Gastrocnemius medialis (tissue), 4 donors: Measurements from ENCODE around the gene SLC15A3.
"Not testable (repeated sequence)": the region's sequence is repeated elsewhere in the genome, so short reads cannot be mapped to it uniquely, and the experiment has no call there.

ENCODE experiments used
- CTCF ChIP-seq, 5 experiments: fragments of 450-650 bp in 3 of 5; fragments of 200-600 bp in 2 of 5; sonication (generic) in 2 of 5; IDR thresholded peaks in 4 of 5; conservative IDR thresholded peaks in 1 of 5; 1 replicate in 4 of 5; 2 replicates in 1 of 5; pipeline ENCODE4 v1.5.1; 2016 to 2019; ENCODE audit warnings: antibody characterized with exemption in 5 of 5, mild to moderate bottlenecking in 3 of 5, moderate library complexity in 3 of 5
- POLR2A ChIP-seq, 2 donors: fragments of 450-650 bp; IDR thresholded peaks; one replicate each; pipeline ENCODE4 v1.6.1; 2017; ENCODE audit warnings: antibody characterized with exemption in 2 of 2, mild to moderate bottlenecking in 2 of 2, moderate library complexity in 2 of 2

DNA sequence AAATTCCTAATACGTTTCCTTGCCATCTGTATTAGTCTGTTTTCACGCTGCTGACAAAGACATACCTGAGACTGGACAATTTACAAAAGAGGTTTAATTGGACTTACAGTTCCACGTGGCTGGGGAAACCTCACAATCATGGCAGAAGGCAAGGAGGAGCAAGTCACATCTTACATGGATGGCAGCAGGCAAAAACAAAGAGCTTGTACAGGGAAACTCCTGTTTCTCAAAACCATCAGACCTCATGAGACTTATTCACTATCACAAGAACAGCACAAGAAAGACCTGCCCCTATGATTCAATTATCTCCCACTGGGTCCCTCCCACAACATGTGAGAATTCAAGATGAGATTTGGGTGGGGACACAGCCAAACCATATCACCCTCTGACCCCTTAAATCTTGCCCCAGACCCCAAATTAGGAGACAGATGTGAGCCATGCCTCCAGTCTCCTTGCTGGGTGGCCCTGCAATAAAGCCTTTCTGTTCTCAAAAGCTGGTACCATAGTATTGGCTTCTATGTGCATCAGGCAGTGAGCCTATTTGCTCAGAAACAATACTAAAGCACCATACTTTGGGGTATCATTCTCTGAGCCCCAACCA lies 42.2 kb downstream of the SLC15A3 start:
- not testable (repeated sequence) for TF ChIP-seq CTCF (IDR thresholded peaks at IDR 0.05 in 4 of 5, conservative IDR thresholded peaks at IDR 0.05 in 1 of 5); POLR2A (IDR thresholded peaks at IDR 0.05)
